ENCODE data around the gene ZNF532. TPM values are rescaled to one million over a fixed set of nuclear protein-coding genes. Genes with fewer than 3 reads are reported as not detected.

ZNF532 gene
- total RNA-seq, 1 donor from 2014 or later = 77.1 TPM

DNA sequence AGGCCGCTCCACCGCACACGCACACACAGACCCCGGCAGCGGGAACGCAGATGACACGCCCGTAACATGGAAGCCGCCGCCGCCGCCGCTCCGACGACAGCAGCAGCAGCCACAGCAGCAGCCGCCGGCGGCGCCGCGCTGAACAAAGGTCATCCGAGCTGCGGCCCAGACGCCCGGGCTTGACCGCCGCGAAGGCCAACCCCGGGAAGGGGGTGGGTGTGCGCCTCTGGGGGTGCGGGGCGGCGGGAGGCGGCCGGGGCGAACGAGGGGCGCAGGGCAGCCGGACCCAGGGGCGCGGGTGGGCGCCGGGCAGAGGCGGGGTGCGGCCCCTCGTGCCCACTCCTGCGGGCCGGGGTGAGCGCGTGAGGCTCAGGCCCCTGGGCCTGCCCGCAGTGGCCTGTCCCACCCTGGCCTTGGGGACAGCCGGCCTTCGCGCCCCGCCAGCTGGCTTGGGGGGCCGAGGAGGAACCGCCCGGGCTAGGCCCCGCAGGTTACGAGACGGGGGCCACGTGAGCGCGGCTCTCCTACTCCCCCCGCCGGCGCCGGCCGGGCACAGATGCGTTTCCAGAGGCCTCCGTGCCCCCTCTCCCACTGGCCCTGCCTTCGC, 1.0 kb upstream of the ZNF532 start:
- H3K4me3 ChIP-seq = peak overlapping the region; percentile 56 to 74
- peaks cover 86% of the 10 kb centered on the region for H3K4me1 ChIP-seq
- H3K36me3 ChIP-seq = peaks cover 0 to 9% of the 10 kb centered on the region in 2 donors
- no peak for DNase-seq (ENCODE audit: extremely low spot score in 2 of 2)
- TF ChIP-seq POLR2A (IDR thresholded peaks at IDR 0.05) = no peak
- TF ChIP-seq CTCF (IDR thresholded peaks at IDR 0.05) = no peak
- no peak for TF ChIP-seq POLR2AphosphoS5 (IDR thresholded peaks at IDR 0.05; ENCODE audit: insufficient read depth in 1 of 2, low read depth in 1 of 2)
- H3K27ac ChIP-seq = peak overlapping the region; percentile 100
- no peaks in the 10 kb centered on the region for H3K27me3 ChIP-seq
- no peaks in the 10 kb centered on the region for H3K9me3 ChIP-seq
- intact Hi-C loops (cut with DNase I) = no loop called here

DNA sequence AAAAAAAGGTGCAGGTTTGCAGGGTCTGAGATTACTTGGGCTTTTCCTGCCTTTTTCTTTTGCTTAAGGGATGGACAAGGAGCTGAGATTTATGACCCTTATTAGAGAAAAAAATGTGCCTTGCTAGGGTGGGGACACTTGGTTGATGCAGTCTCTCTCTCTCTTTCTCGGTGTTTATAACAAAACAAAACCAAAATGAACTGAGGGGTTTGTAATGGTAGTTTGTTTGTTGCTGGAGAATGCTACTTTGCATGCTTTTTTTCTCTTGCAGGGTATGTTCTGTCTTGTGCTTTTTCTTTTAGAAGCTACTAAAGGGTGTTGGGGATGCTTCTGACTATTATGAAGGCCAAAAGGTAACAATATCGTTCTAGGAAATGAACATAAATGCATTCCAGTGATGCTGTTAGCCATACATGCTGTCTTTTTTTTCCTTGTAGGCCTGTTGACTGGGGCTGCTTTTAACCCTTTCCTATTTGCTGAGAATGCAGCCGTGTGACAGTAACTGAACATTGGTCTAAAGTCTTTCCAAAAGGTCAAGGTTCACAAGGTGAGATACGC, 435 bp downstream of the ZNF532 start:
- H3K4me3 ChIP-seq = peak overlapping the region; percentile 56 to 74
- peaks cover 73% of the 10 kb centered on the region for H3K4me1 ChIP-seq
- TF ChIP-seq POLR2AphosphoS5 (IDR thresholded peaks at IDR 0.05; ENCODE audit: insufficient read depth in 1 of 2, low read depth in 1 of 2) (no peak), CTCF (IDR thresholded peaks at IDR 0.05) (no peak), POLR2A (IDR thresholded peaks at IDR 0.05) (no peak)

DNA sequence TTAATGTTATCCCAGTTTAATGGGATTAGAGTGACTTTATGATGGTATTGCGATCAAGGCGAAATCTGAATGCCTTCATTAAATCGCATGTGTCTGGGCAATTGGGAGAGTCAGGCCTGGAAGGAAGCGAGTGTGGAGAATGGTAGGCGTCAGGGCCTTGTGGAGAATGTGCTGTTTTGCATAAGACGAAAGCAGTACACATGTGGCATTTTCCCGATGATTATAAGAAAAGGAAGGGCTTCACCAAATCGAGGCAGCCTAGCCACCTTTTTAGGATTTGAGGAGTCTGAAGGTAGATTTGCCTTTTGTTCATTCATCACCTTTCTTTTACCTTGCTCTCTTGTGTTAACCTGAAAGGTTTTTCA, 1.0 kb downstream of the ZNF532 start:
- no peaks in the 10 kb centered on the region for H3K9me3 ChIP-seq
- no peak for DNase-seq (ENCODE audit: extremely low spot score in 2 of 2)
- peaks cover 0 to 24% of the 10 kb centered on the region in 2 donors for H3K36me3 ChIP-seq
- TF ChIP-seq CTCF (IDR thresholded peaks at IDR 0.05) (no peak), POLR2AphosphoS5 (IDR thresholded peaks at IDR 0.05; ENCODE audit: insufficient read depth in 1 of 2, low read depth in 1 of 2) (no peak), POLR2A (IDR thresholded peaks at IDR 0.05) (no peak)
- H3K27me3 ChIP-seq = no peaks in the 10 kb centered on the region
- H3K27ac ChIP-seq = peak overlapping the region; percentile 100
- peak overlapping the region; percentile 25 to 56 for H3K4me3 ChIP-seq
- intact Hi-C loops (cut with DNase I) = no loop called here
- H3K4me1 ChIP-seq = peaks cover 73% of the 10 kb centered on the region

More for the DNA sequence above, 435 bp downstream of the ZNF532 start:
- no peaks in the 10 kb centered on the region for H3K27me3 ChIP-seq
- H3K27ac ChIP-seq = peak overlapping the region; percentile 100
- intact Hi-C loops (cut with DNase I) = no loop called here
- no peak for DNase-seq (ENCODE audit: extremely low spot score in 2 of 2)
- H3K36me3 ChIP-seq = peaks cover 0 to 19% of the 10 kb centered on the region in 2 donors
- H3K9me3 ChIP-seq = no peaks in the 10 kb centered on the region

GRCh38 chr18:58866066-58866772, 1.5 kb downstream of the ZNF532 start:
- Histone ChIP-seq H3K36me3 (peaks cover 0 to 25% of the 10 kb centered on the region in 2 donors), H3K4me1 (peaks cover 73% of the 10 kb centered on the region), H3K27me3 (no peaks in the 10 kb centered on the region), H3K9me3 (no peaks in the 10 kb centered on the region), H3K27ac (peak overlapping the region; percentile 100), H3K4me3 (peak overlapping the region; percentile 20 to 25)
- DNase-seq (ENCODE audit: extremely low spot score in 2 of 2) = no peak
- intact Hi-C loops (cut with DNase I) = no loop called here
- TF ChIP-seq POLR2A (IDR thresholded peaks at IDR 0.05) (no peak), POLR2AphosphoS5 (IDR thresholded peaks at IDR 0.05; ENCODE audit: insufficient read depth in 1 of 2, low read depth in 1 of 2) (no peak), CTCF (IDR thresholded peaks at IDR 0.05) (no peak)

DNA sequence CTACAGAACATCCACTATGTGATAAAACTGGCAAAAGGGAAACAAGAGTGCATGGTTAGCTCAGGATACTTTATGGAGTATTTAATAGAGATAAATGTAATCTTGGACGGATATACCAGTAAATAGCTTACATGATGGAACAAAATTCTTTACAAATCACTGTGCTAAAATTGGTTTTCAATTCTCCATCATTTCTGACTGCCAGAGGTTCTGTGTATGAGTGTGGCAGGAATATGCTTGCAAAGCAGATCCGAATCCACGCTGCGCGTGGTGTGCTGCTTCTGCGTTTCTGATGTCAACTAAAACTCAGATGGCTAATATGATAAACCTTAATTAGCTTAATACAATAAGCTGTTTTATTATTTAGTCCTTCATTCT, 2.1 kb downstream of the ZNF532 start:
- intact Hi-C loops (cut with DNase I) = no loop called here
- H3K4me3 ChIP-seq = peak overlapping the region; percentile 20 to 25
- peak overlapping the region; percentile 100 for H3K27ac ChIP-seq
- H3K9me3 ChIP-seq = no peaks in the 10 kb centered on the region
- H3K36me3 ChIP-seq = peaks cover 0 to 25% of the 10 kb centered on the region in 2 donors
- H3K4me1 ChIP-seq = peaks cover 73% of the 10 kb centered on the region
- TF ChIP-seq POLR2A (IDR thresholded peaks at IDR 0.05) = no peak
- no peak for TF ChIP-seq POLR2AphosphoS5 (IDR thresholded peaks at IDR 0.05; ENCODE audit: insufficient read depth in 1 of 2, low read depth in 1 of 2)
- no peak for TF ChIP-seq CTCF (IDR thresholded peaks at IDR 0.05)
- no peak for DNase-seq (ENCODE audit: extremely low spot score in 2 of 2)
- H3K27me3 ChIP-seq = no peaks in the 10 kb centered on the region
